Measurements from ENCODE around the gene PAQR6.

DNA sequence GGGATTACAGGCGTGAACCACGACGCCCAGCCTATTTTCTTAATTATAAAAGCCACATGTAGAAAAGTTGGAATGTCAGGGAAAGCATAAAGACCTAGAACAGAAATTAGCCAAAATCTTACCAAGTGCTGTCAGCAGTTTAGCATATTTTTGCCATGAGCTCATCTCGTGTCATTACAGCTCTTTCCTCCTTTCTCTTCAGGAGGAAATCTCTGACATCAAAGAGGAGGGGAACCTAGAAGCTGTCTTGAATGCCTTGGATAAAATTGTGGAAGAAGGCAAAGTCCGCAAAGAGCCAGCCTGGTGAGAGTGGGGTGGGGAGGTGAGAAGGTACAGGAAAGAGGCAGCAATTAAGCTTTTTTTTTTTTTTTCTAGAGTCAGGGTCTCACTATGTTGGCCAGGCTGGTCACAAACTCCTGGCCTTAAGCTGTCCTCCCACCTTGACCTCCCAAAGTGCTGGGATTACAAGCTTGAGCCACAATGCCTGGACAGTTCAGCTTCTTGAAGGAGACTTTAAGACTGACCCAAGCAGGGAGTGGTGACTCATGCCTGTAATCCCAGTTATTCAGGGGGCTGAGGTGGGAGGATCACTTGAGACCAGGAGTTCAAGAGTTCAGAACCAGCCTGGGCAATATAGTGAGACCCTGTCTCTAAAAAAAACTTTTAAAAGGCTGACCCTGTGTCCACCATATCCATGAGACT, 14.3 kb downstream of the PAQR6 start:
- TF ChIP-seq, protein P1, sequence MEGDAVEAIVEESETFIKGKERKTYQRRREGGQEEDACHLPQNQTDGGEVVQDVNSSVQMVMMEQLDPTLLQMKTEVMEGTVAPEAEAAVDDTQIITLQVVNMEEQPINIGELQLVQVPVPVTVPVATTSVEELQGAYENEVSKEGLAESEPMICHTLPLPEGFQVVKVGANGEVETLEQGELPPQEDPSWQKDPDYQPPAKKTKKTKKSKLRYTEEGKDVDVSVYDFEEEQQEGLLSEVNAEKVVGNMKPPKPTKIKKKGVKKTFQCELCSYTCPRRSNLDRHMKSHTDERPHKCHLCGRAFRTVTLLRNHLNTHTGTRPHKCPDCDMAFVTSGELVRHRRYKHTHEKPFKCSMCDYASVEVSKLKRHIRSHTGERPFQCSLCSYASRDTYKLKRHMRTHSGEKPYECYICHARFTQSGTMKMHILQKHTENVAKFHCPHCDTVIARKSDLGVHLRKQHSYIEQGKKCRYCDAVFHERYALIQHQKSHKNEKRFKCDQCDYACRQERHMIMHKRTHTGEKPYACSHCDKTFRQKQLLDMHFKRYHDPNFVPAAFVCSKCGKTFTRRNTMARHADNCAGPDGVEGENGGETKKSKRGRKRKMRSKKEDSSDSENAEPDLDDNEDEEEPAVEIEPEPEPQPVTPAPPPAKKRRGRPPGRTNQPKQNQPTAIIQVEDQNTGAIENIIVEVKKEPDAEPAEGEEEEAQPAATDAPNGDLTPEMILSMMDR (IDR thresholded peaks at IDR 0.05) = no peak
- TF ChIP-seq TCF7L2 (IDR thresholded peaks at IDR 0.05; ENCODE audit: low read depth, low read length) = no peak
- TF ChIP-seq POLR2AphosphoS5 (IDR thresholded peaks at IDR 0.05; ENCODE audit: low read depth, low read length) = no peak
- TF ChIP-seq REST (IDR thresholded peaks at IDR 0.05; ENCODE audit: insufficient read depth in 1 of 2, low read depth in 2 of 2, low read length in 1 of 2) = no peak
- TF ChIP-seq SIN3A (IDR thresholded peaks at IDR 0.05; ENCODE audit: borderline replicate concordance, insufficient read depth, low read depth, low read length) = no peak

Measured in Panc1 (cell line).